Neuronal stem cell (in vitro differentiated cells): Measurements from ENCODE around the gene DIP2B. TPM values are rescaled to one million over a fixed set of nuclear protein-coding genes. Genes with fewer than 3 reads are reported as not detected.

Experiments
- DNase-seq: peaks from one replicate; pipeline ENCODE4 v3.0.0-alpha.2; 2013; ENCODE audit warnings: low spot score
- H2AFZ ChIP-seq: one replicate; pipeline ENCODE4 v1.6.1; 2013; ENCODE audit warnings: mild to moderate bottlenecking, low read length, inconsistent platforms
- H2AK5ac ChIP-seq: 2 replicates; pipeline ENCODE4 v1.6.1; 2013; ENCODE audit warnings: low read depth, mild to moderate bottlenecking, inconsistent platforms, low read length, moderate library complexity, mixed read lengths
- H2BK120ac ChIP-seq: 2 replicates; pipeline ENCODE4 v1.6.1; 2013; ENCODE audit warnings: low read depth, mild to moderate bottlenecking, inconsistent platforms, low read length, moderate library complexity, mixed read lengths
- H2BK12ac ChIP-seq: one replicate; pipeline ENCODE4 v1.6.1; 2013; ENCODE audit warnings: low read length, inconsistent platforms
- H2BK15ac ChIP-seq: 2 replicates; pipeline ENCODE4 v1.6.1; 2013; ENCODE audit warnings: mild to moderate bottlenecking, low read length, inconsistent platforms, mixed read lengths
- H2BK5ac ChIP-seq: one replicate; pipeline ENCODE4 v1.6.1; 2013; ENCODE audit warnings: inconsistent platforms, mild to moderate bottlenecking, low read length, moderate library complexity
- H3K14ac ChIP-seq: one replicate; pipeline ENCODE4 v1.6.1; 2013; ENCODE audit warnings: low read length, inconsistent platforms
- H3K18ac ChIP-seq: 2 replicates; pipeline ENCODE4 v1.6.1; 2013; ENCODE audit warnings: low read length, inconsistent platforms
- H3K23ac ChIP-seq: 2 replicates; pipeline ENCODE4 v1.6.1; 2013; ENCODE audit warnings: low read depth, mild to moderate bottlenecking, mixed read lengths, low read length, inconsistent platforms; ENCODE audit not compliant: poor library complexity
- H3K27ac ChIP-seq: replicated peaks from 3 replicates; pipeline ENCODE4 v1.5.1; 2013; ENCODE audit warnings: low read length, inconsistent platforms
- H3K27me3 ChIP-seq, 3 experiments: 2 replicates each; pipeline ENCODE4 v1.6.1; 2013; ENCODE audit warnings: low read length in 3 of 3, mild to moderate bottlenecking in 2 of 3, inconsistent platforms in 1 of 3, low read depth in 1 of 3, mixed read lengths in 1 of 3, moderate library complexity in 1 of 3; ENCODE audit not compliant: control insufficient read depth in 3 of 3, insufficient read depth in 3 of 3
- H3K36me3 ChIP-seq, 2 donors: replicated peaks in 1 of 2; 2 replicates each; pipeline ENCODE4 v1.6.1; 2013; ENCODE audit warnings: low read length in 2 of 2; ENCODE audit not compliant: control insufficient read depth in 2 of 2, insufficient read depth in 2 of 2
- H3K4ac ChIP-seq: 2 replicates; pipeline ENCODE4 v1.6.1; 2013; ENCODE audit warnings: inconsistent platforms, mild to moderate bottlenecking, low read length, moderate library complexity
- H3K4me1 ChIP-seq, 2 donors: 1 replicate in 1 of 2; 2 replicates in 1 of 2; pipeline ENCODE4 v1.6.1; 2013; ENCODE audit warnings: low read length in 2 of 2, low read depth in 1 of 2; ENCODE audit not compliant: control insufficient read depth in 2 of 2, insufficient read depth in 1 of 2
- H3K4me2 ChIP-seq: one replicate; pipeline ENCODE4 v1.6.1; 2013; ENCODE audit warnings: mild to moderate bottlenecking, low read length, inconsistent platforms; ENCODE audit not compliant: insufficient read depth, poor library complexity, severe bottlenecking
- H3K4me3 ChIP-seq, 2 donors: 2 replicates each; pipeline ENCODE4 v1.5.1; 2013; ENCODE audit warnings: low read length in 2 of 2, mild to moderate bottlenecking in 2 of 2, inconsistent platforms in 1 of 2, moderate library complexity in 1 of 2
- H3K79me1 ChIP-seq: one replicate; pipeline ENCODE4 v1.6.1; 2013; ENCODE audit warnings: low read depth, mild to moderate bottlenecking, inconsistent platforms, low read length, moderate library complexity
- H3K9ac ChIP-seq: one replicate; pipeline ENCODE4 v1.6.1; 2013; ENCODE audit warnings: mild to moderate bottlenecking, low read depth, low read length, inconsistent platforms; ENCODE audit not compliant: poor library complexity
- H3K9me3 ChIP-seq, 2 donors: replicated peaks in 1 of 2; 2 replicates each; pipeline versions ENCODE3 to v1.6.1; 2013; ENCODE audit warnings: low read length in 2 of 2, mild to moderate bottlenecking in 2 of 2, inconsistent platforms in 1 of 2, low read depth in 1 of 2, mixed read lengths in 1 of 2, moderate library complexity in 1 of 2; ENCODE audit not compliant: control insufficient read depth in 2 of 2, insufficient read depth in 1 of 2
- H4K8ac ChIP-seq: one replicate; pipeline ENCODE4 v1.6.1; 2013; ENCODE audit warnings: low read depth, mild to moderate bottlenecking, inconsistent platforms, low read length, moderate library complexity
- H4K91ac ChIP-seq: one replicate; pipeline ENCODE4 v1.6.1; 2013; ENCODE audit warnings: low read length, low read depth, mild to moderate bottlenecking, inconsistent platforms; ENCODE audit not compliant: poor library complexity
- WGBS, 2 donors: extraction: QIAGEN DNeasy Blood & Tissue Kit; methylation state at CpG; one replicate each; pipeline ENCODE4 v1.1.7; 2013; ENCODE audit warnings: missing lambda C conversion rate in 2 of 2, mixed read lengths in 1 of 2; ENCODE audit not compliant: insufficient read length in 2 of 2, insufficient replicate concordance in 1 of 2; ENCODE audit errors: extremely low coverage in 2 of 2; 5-methylcytosine and 5-hydroxymethylcytosine counted together
- polyA plus RNA-seq, 2 experiments: library from polyadenylated mRNA; stranded (reverse); fragments of 200-250 nt; gene quantifications; one replicate each; pipeline ENCODE4 v1.2.3, GENCODE V29; 2013

Gene DIP2B
- polyA plus RNA-seq (2013, experiment 1 of 2), result 10.1 TPM
- 11.0 TPM for polyA plus RNA-seq (2013, experiment 2 of 2)

DNA sequence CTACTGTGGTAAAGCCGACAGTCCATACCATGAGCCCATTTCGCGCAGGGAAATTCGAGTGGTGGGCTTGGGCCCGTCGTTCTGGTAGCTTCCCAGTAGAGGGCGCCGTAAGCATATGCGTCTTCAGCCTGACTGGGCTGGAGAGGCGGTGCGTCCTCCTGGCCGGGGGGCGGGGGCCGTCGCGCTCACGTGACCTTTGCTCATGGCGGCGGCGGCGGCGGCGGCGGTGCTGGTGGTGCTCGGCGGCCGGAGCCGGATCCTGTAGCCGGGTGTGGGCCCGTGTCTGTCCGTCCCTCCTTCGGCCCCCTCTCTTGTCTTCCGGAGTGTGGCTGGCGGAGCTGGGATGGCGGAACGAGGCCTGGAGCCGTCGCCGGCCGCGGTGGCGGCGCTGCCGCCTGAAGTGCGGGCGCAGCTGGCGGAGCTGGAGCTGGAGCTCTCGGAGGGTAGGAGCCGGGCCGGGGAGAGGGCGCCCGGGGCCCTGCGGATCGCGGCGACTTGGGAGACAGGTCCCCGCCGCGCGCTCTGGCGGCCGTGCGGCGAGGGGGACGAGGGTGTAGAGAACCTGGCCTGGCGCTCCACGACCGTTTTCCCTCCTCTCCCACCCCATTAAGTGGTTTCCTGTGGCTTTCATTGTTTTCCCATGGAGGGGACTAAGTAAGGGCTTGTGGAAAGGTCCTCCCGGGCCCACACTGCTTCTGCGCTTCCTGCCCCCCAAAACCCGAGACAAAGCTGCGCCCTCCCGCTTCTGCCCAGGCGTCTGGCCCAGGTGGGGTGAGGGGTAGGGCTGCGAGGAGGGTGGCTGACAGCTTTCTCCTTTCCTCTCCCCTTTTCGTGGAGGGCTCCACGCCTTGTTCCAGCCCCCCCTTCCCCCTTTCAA, at the start of gene DIP2B:
Gene DIP2B (plus strand): TSS at position 188 of the 877 bp plus-strand sequence. CDS start 156 bp downstream, at position 344.
- H3K27ac ChIP-seq, result peak within 1 kb of the TSS; percentile 74
- no peak within 1 kb of the TSS for H3K4ac ChIP-seq
- H3K23ac ChIP-seq, result peak within 1 kb of the TSS; percentile 98
- H3K18ac ChIP-seq, result peak within 1 kb of the TSS; percentile 98
- H3K79me1 ChIP-seq, result peaks cover 3% of the 10 kb centered on the region
- H3K4me3 ChIP-seq, result peak within 1 kb of the TSS; percentile 98
- no peaks in the 10 kb centered on the region for H3K27me3 ChIP-seq
- peaks cover 0 to 14% of the 10 kb centered on the region in 2 donors for H3K36me3 ChIP-seq
- peak within 1 kb of the TSS; percentile 95 for H3K9ac ChIP-seq
- peak within 1 kb of the TSS; percentile 87 for H2BK5ac ChIP-seq
- peak within 1 kb of the TSS; percentile 58 for H2BK120ac ChIP-seq
- H3K14ac ChIP-seq, result peak within 1 kb of the TSS; percentile 99
- no peaks in the 10 kb centered on the region for H3K9me3 ChIP-seq
- no peak within 1 kb of the TSS for H2BK15ac ChIP-seq
- peak within 1 kb of the TSS; percentile 73 for H2BK12ac ChIP-seq
- H4K8ac ChIP-seq, result no peak within 1 kb of the TSS
- H2AFZ ChIP-seq, result peak within 1 kb of the TSS; percentile 99
- DNase-seq, result peak; percentile 93
- peak within 1 kb of the TSS; percentile 51 for H2AK5ac ChIP-seq
- H3K4me1 ChIP-seq, result peaks cover 1 to 12% of the 10 kb centered on the region in 2 donors
- WGBS, 2 donors, result no CpG with 5 or more reads among the region's 77 CpGs
- H3K4me2 ChIP-seq, result peak within 1 kb of the TSS; percentile 87
- H4K91ac ChIP-seq, result no peak within 1 kb of the TSS

- Histone ChIP-seq H3K4me2 (no peak overlapping the region), H3K9ac (no peak overlapping the region), H3K27me3 (no peaks in the 10 kb centered on the region), H3K79me1 (no peaks in the 10 kb centered on the region), H4K8ac (no peak overlapping the region), H2AFZ (no peak overlapping the region), H3K23ac (no peak overlapping the region), H3K4ac (no peak overlapping the region), H3K27ac (no peak overlapping the region), H3K4me1 (no peaks in the 10 kb centered on the region), H2BK120ac (no peak overlapping the region), H2BK12ac (no peak overlapping the region), H2AK5ac (no peak overlapping the region), H3K9me3 (peaks cover 0 to 1% of the 10 kb centered on the region in 2 donors), H2BK15ac (no peak overlapping the region), H3K14ac (no peak overlapping the region), H4K91ac (no peak overlapping the region), H3K4me3 (no peak overlapping the region), H3K36me3 (peaks cover 8 to 93% of the 10 kb centered on the region in 2 donors), H2BK5ac (no peak overlapping the region), H3K18ac (no peak overlapping the region)
- no peak for DNase-seq
These were observed 46.2 kb upstream of the DIP2B start for GRCh38 chr12:50458606-50459005.

- H3K36me3 ChIP-seq, result peaks cover 14 to 90% of the 10 kb centered on the region in 2 donors
These were observed 37.3 kb upstream of the DIP2B start for GRCh38 chr12:50467439-50467838.

DNA sequence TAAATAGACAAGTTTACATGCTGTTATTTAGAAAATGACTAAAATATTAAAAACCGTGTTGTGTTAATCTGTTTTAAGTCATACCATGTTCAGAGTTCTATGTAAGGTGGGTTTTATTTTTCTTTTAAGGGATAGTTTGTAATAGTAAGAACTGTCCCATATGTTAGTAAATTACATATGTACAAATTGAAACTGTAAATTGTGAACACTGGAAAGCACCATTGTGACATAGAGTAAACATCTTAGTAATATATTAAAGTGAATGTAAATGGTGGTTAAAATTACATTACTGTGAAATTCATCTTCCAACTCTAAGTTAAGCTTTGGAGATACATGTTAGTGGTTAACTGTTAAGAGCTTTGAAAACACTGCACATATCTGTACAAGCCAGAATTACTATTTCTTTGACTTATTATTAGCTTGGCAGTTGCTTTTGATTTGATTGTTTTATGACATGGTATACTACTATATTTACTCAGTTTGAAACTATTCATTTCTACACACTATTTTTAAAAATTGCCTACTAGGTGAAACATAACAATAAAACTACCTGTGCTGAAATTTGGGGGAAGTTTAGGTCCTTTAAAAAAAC, 27.4 kb upstream of the DIP2B start:
- Histone ChIP-seq H3K4me2 (no peak overlapping the region), H3K9me3 (no peaks in the 10 kb centered on the region), H4K91ac (no peak overlapping the region), H2BK15ac (no peak overlapping the region), H3K27me3 (no peaks in the 10 kb centered on the region), H3K4ac (no peak overlapping the region), H3K14ac (no peak overlapping the region), H2BK120ac (no peak overlapping the region), H2BK5ac (no peak overlapping the region), H3K9ac (no peak overlapping the region), H2BK12ac (no peak overlapping the region), H2AK5ac (no peak overlapping the region), H2AFZ (no peak overlapping the region), H3K27ac (no peak overlapping the region), H3K36me3 (peaks cover 9 to 68% of the 10 kb centered on the region in 2 donors), H3K18ac (no peak overlapping the region), H3K79me1 (no peaks in the 10 kb centered on the region), H3K23ac (no peak overlapping the region), H4K8ac (no peak overlapping the region), H3K4me3 (no peak overlapping the region), H3K4me1 (no peaks in the 10 kb centered on the region)
- no peak for DNase-seq
- WGBS, 2 donors, result no CpG with 5 or more reads among the region's 1 CpG

More at GRCh38 chr12:50467439-50467838, 37.3 kb upstream of the DIP2B start:
- Histone ChIP-seq H3K14ac (no peak overlapping the region), H3K4me1 (no peaks in the 10 kb centered on the region), H3K9ac (no peak overlapping the region), H2BK15ac (no peak overlapping the region), H3K18ac (no peak overlapping the region), H3K4me3 (no peak overlapping the region), H3K9me3 (peaks cover 0 to 9% of the 10 kb centered on the region in 2 donors), H3K27ac (no peak overlapping the region), H3K79me1 (no peaks in the 10 kb centered on the region), H4K8ac (no peak overlapping the region), H2BK5ac (no peak overlapping the region), H2AFZ (no peak overlapping the region), H2BK12ac (no peak overlapping the region), H2BK120ac (no peak overlapping the region), H4K91ac (no peak overlapping the region), H2AK5ac (no peak overlapping the region), H3K27me3 (no peaks in the 10 kb centered on the region), H3K4me2 (no peak overlapping the region), H3K4ac (no peak overlapping the region), H3K23ac (no peak overlapping the region)
- no CpG with 5 or more reads among the region's 3 CpGs for WGBS, 2 donors
- DNase-seq, result no peak
